Caco-2 (cell line): ENCODE data around the gene P4HTM. TPM values are rescaled to one million over a fixed set of nuclear protein-coding genes. Genes with fewer than 3 reads are reported as not detected.
A peak's percentile ranks its signal among the peaks of the same experiment; 100 is the strongest.

Source experiments
- BruUV-seq: library from RNA; stranded (reverse); fragments of 400-500 nt; replicated peaks from 2 replicates; lab custom pipeline; 2021; lab: Mats Ljungman, UMichigan
- CTCF ChIA-PET: fragments of 300-600 bp; sonication (Branson Sonifier 250); formaldehyde crosslinking; loops from one replicate; lab custom pipeline; 2022; ENCODE audit warnings: antibody characterized with exemption; lab: Charles Lee
- POLR2A ChIA-PET: fragments of 300-600 bp; sonication (Branson Sonifier 250); formaldehyde crosslinking; loops from one replicate; lab custom pipeline; 2022; ENCODE audit warnings: antibody characterized with exemption; lab: Charles Lee
- DNase-seq, 2 experiments: peaks; one replicate each; pipeline versions ENCODE4 v3.0.0 to v3.0.0-alpha.2; 2020 to 2022
- H3K27me3 ChIP-seq: replicated peaks from 2 replicates; pipeline ENCODE4 v1.6.0; 2011; ENCODE audit warnings: low read length; ENCODE audit not compliant: control insufficient read depth, insufficient read depth
- H3K36me3 ChIP-seq: 2 replicates; pipeline ENCODE4 v1.5.1; 2011; ENCODE audit warnings: low read length; ENCODE audit not compliant: control insufficient read depth, insufficient read depth
- H3K4me1 ChIP-seq: fragments of 250-450 bp; sonication (Bioruptor Pico); 2 replicates; pipeline ENCODE4 v1.5.1; 2020; ENCODE audit warnings: mild to moderate bottlenecking
- H3K4me3 ChIP-seq: 2 replicates; pipeline ENCODE4 v1.5.1; 2011; ENCODE audit warnings: low read depth, mild to moderate bottlenecking, control low read depth, low read length
- H3K9me3 ChIP-seq: fragments of 250-450 bp; sonication (Bioruptor Pico); 2 replicates; pipeline ENCODE4 v1.5.1; 2020; ENCODE audit warnings: mild to moderate bottlenecking, moderate library complexity
- H3K27ac Mint-ChIP-seq: one replicate; pipeline ENCODE4 v1.8.0; 2022; ENCODE audit warnings: mixed read lengths; ENCODE audit not compliant: unreplicated experiment
- H3K27me3 Mint-ChIP-seq: one replicate; pipeline ENCODE4 v1.8.0; 2022; ENCODE audit warnings: mixed read lengths; ENCODE audit not compliant: insufficient read depth, unreplicated experiment
- H3K36me3 Mint-ChIP-seq: one replicate; pipeline ENCODE4 v1.8.0; 2022; ENCODE audit warnings: mild to moderate bottlenecking, mixed read lengths; ENCODE audit not compliant: insufficient read depth, unreplicated experiment
- H3K4me1 Mint-ChIP-seq: one replicate; pipeline ENCODE4 v1.8.0; 2022; ENCODE audit warnings: low read depth, mixed read lengths; ENCODE audit not compliant: unreplicated experiment
- H3K4me3 Mint-ChIP-seq: one replicate; pipeline ENCODE4 v1.8.0; 2022; ENCODE audit warnings: mild to moderate bottlenecking, moderate library complexity, mixed read lengths; ENCODE audit not compliant: unreplicated experiment
- H3K9me3 Mint-ChIP-seq: one replicate; pipeline ENCODE4 v1.8.0; 2022; ENCODE audit warnings: mixed read lengths; ENCODE audit not compliant: unreplicated experiment
- CTCF ChIP-seq, 2 experiments: fragments of 200-600 bp in 1 of 2; IDR thresholded peaks; 1 replicate in 1 of 2; 2 replicates in 1 of 2; pipeline versions ENCODE4 v1.5.1 to v1.8.0; 2011 to 2022; ENCODE audit warnings: antibody characterized with exemption in 1 of 2, control low read depth in 1 of 2, inconsistent platforms in 1 of 2, low read depth in 1 of 2, low read length in 1 of 2, mild to moderate bottlenecking in 1 of 2, moderate library complexity in 1 of 2; ENCODE audit not compliant: insufficient read depth in 1 of 2, severe bottlenecking in 1 of 2, unreplicated experiment in 1 of 2
- intact Hi-C: fragments of 100-400 bp; cut with micrococcal nuclease; formaldehyde crosslinking; loops from one replicate; pipeline ENCODE4 v1.10.0; 2022; ENCODE audit not compliant: unreplicated experiment
- total RNA-seq: library from RNA; stranded (reverse); gene quantifications from 2 replicates; pipeline ENCODE4 v1.2.3, GENCODE V29; 2022

Gene P4HTM
- total RNA-seq, 1 experiment from 2014 or later: 24.4 TPM

GRCh38 chr3:49021813-49022687 is 32.0 kb downstream of the P4HTM start, which contains the start of gene NDUFAF3:
Gene NDUFAF3, plus strand, starts transcription at chr3:49022121. Its CDS starts 24 bp downstream, at chr3:49022145.
- Mint-ChIP-seq H3K4me1 (peaks cover 6% of the 10 kb centered on the region), H3K27me3 (no peaks in the 10 kb centered on the region), H3K4me3 (peak within 1 kb of the TSS; percentile 88), H3K36me3 (peaks cover 83% of the 10 kb centered on the region), H3K27ac (peak within 1 kb of the TSS; percentile 97), H3K9me3 (no peaks in the 10 kb centered on the region)
- Histone ChIP-seq H3K4me3 (peak within 1 kb of the TSS; percentile 85), H3K4me1 (peaks cover 3% of the 10 kb centered on the region; the same call in 1 of the 2 replicates), H3K27me3 (no peaks in the 10 kb centered on the region), H3K36me3 (peaks cover 5% of the 10 kb centered on the region), H3K9me3 (no peaks in the 10 kb centered on the region)
- POLR2A ChIA-PET: interaction anchor here (0.6 to 4.4 kb wide), 12 partner anchors 8 to 407 kb away, joined by 3 to 92 read pairs (median 3); partner anchors contain the start of genes CELSR3, LAMB2, QRICH1 and USP19
- TF ChIP-seq CTCF (IDR thresholded peaks at IDR 0.05; ENCODE audit: insufficient read depth in 1 of 2, low read depth in 1 of 2, low read length in 1 of 2, severe bottlenecking in 1 of 2, unreplicated experiment in 1 of 2): peak; percentile 82 to 92
- DNase-seq: peak; percentile 95 to 98
- no TSS peak for BruUV-seq
- CTCF ChIA-PET: interaction anchor here (1.1 to 2.2 kb wide), 7 partner anchors 11 to 110 kb away, joined by 3 to 20 read pairs (median 6); partner anchors contain the start of genes LAMB2, P4HTM, QRICH1 and WDR6
- intact Hi-C loops: loop anchor here (1.0 to 10.0 kb wide), 3 partner anchors 7 to 133 kb away; partner anchors contain the start of genes IMPDH2 and QRICH1

GRCh38 chr3:49022688-49023171 is 32.7 kb downstream of the P4HTM start:
- Mint-ChIP-seq H3K27me3 (no peaks in the 10 kb centered on the region), H3K27ac (peak overlapping the region; percentile 97), H3K4me1 (peaks cover 6% of the 10 kb centered on the region), H3K36me3 (peaks cover 83% of the 10 kb centered on the region), H3K9me3 (no peaks in the 10 kb centered on the region), H3K4me3 (peak overlapping the region; percentile 88)
- Histone ChIP-seq H3K4me3 (peak overlapping the region; percentile 85), H3K4me1 (peaks cover 8% of the 10 kb centered on the region), H3K27me3 (no peaks in the 10 kb centered on the region), H3K36me3 (peaks cover 5% of the 10 kb centered on the region), H3K9me3 (no peaks in the 10 kb centered on the region)
- no peak for DNase-seq
- TF ChIP-seq CTCF (IDR thresholded peaks at IDR 0.05; ENCODE audit: insufficient read depth in 1 of 2, low read depth in 1 of 2, low read length in 1 of 2, severe bottlenecking in 1 of 2, unreplicated experiment in 1 of 2): no peak
- ChIA-PET POLR2A (interaction anchor here (0.6 to 4.4 kb wide), 8 partner anchors 11 to 466 kb away, joined by 3 to 92 read pairs (median 4); partner anchors contain the start of genes PFKFB4, QRICH1, USP19 and WDR6), CTCF (interaction anchor here (0.9 to 2.2 kb wide), 7 partner anchors 11 to 110 kb away, joined by 4 to 20 read pairs (median 6); partner anchors contain the start of genes LAMB2, P4HTM, QRICH1 and WDR6)
- intact Hi-C loops: loop anchor here (10.0 kb wide), 1 partner anchor 132 kb away; no protein-coding TSS in a partner anchor
- no TSS peak for BruUV-seq

- Histone ChIP-seq H3K27me3 (no peaks in the 10 kb centered on the region), H3K4me1 (peaks cover 15% of the 10 kb centered on the region), H3K36me3 (peaks cover 5% of the 10 kb centered on the region), H3K9me3 (no peaks in the 10 kb centered on the region), H3K4me3 (no peak overlapping the region)
- intact Hi-C loops: loop anchor here (10.0 kb wide), 1 partner anchor 131 kb away; no protein-coding TSS in a partner anchor
- Mint-ChIP-seq H3K9me3 (no peaks in the 10 kb centered on the region), H3K4me3 (peak overlapping the region; percentile 88), H3K4me1 (peaks cover 14% of the 10 kb centered on the region), H3K27ac (no peak overlapping the region), H3K27me3 (no peaks in the 10 kb centered on the region), H3K36me3 (peaks cover 84% of the 10 kb centered on the region)
- TF ChIP-seq CTCF (IDR thresholded peaks at IDR 0.05; ENCODE audit: insufficient read depth in 1 of 2, low read depth in 1 of 2, low read length in 1 of 2, severe bottlenecking in 1 of 2, unreplicated experiment in 1 of 2): no peak
- BruUV-seq: TSS peak; percentile 34
- CTCF ChIA-PET: interaction anchor here (0.6 to 0.9 kb wide), 2 partner anchors 29 to 36 kb away, joined by 4 read pairs; no protein-coding TSS in a partner anchor
- no peak for DNase-seq
- POLR2A ChIA-PET: interaction anchor here (0.6 to 4.4 kb wide), 2 partner anchors 12 to 16 kb away, joined by 3 to 92 read pairs; partner anchors contain the start of gene WDR6
These were observed 33.7 kb downstream of the P4HTM start for GRCh38 chr3:49023775-49024174.
